Measurements from ENCODE around the gene TBC1D7. TPM values are rescaled to one million over a fixed set of nuclear protein-coding genes. Genes with fewer than 3 reads are reported as not detected.

The TBC1D7 gene
- total RNA-seq, 1 donor from 2014 or later: 40.2 TPM

DNA sequence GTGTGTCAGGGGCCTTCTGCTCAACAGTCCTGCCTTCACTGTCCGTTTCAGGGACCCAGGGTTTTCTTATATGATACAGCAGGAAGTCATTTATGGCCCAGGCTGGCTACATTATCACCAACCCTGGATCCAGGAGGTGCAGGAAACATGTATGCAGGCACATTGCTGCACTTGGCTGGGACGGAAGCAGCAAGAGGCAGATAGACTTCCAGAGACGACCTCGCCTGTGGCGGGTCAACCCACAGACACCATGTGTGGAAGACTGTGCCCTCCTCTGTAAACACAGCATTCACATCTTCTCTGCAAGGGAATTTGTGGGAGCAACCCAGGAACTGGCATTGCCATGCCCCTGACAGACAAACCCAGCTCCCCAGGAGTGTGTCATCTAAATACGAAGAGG lies 43.7 kb downstream of the TBC1D7 start:
- Histone ChIP-seq H3K27me3 (ENCODE audit: low read depth) (no peaks in the 10 kb centered on the region), H3K4me3 (no peak overlapping the region), H3K4me1 (no peaks in the 10 kb centered on the region), H3K36me3 (peaks cover 82% of the 10 kb centered on the region), H3K27ac (replicated peaks) (no peak overlapping the region), H3K9me3 (replicated peaks) (peaks cover 17% of the 10 kb centered on the region)
- intact Hi-C loops (cut with micrococcal nuclease): no loop called here
- no peak for DNase-seq
- TF ChIP-seq, protein P1, sequence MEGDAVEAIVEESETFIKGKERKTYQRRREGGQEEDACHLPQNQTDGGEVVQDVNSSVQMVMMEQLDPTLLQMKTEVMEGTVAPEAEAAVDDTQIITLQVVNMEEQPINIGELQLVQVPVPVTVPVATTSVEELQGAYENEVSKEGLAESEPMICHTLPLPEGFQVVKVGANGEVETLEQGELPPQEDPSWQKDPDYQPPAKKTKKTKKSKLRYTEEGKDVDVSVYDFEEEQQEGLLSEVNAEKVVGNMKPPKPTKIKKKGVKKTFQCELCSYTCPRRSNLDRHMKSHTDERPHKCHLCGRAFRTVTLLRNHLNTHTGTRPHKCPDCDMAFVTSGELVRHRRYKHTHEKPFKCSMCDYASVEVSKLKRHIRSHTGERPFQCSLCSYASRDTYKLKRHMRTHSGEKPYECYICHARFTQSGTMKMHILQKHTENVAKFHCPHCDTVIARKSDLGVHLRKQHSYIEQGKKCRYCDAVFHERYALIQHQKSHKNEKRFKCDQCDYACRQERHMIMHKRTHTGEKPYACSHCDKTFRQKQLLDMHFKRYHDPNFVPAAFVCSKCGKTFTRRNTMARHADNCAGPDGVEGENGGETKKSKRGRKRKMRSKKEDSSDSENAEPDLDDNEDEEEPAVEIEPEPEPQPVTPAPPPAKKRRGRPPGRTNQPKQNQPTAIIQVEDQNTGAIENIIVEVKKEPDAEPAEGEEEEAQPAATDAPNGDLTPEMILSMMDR (IDR thresholded peaks at IDR 0.05; ENCODE audit: borderline replicate concordance): no peak

- intact Hi-C loops (cut with micrococcal nuclease): no loop called here
- TF ChIP-seq, protein P1 (IDR thresholded peaks at IDR 0.05; ENCODE audit: borderline replicate concordance): no peak
- DNase-seq: no peak
- no peaks in the 10 kb centered on the region for H3K27me3 ChIP-seq (ENCODE audit: low read depth)
- H3K36me3 ChIP-seq: peaks cover 70% of the 10 kb centered on the region
- H3K9me3 ChIP-seq (replicated peaks): peaks cover 17% of the 10 kb centered on the region
- H3K27ac ChIP-seq (replicated peaks): no peak overlapping the region
- no peak overlapping the region for H3K4me3 ChIP-seq
- H3K4me1 ChIP-seq: peaks cover 5% of the 10 kb centered on the region
Observed at GRCh38 chr6:13283331-13283730, 45.0 kb downstream of the TBC1D7 start.

DNA sequence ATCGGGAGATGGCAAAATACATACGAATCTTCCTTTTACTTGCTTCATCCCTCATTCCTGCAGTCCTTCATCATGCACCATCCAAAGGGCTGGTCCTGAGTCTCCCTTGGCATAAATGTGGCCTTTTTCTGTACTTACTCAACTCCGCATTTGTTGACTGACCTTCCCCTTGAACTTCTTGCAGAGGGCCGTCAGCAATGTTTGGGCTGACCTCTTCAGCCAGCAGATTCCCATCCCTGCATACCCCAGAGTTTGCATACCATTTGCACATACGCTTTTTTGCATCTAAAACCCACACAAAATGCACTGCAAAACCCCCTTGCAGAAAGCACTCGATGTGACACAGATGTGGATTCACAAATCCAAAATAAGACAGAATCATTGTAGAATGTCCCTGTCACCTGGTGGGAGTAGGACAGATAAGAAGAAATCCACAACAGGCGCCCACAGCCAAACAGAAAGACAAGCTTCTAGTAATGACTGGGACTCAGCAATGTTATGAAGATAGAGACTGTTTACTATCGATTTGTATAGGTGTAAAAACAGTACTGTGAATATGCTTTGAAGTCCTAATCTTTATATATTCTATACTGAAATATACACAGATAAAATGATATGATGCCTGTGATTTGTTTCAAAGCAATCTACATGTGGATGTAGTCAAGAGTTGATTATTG lies 45.8 kb downstream of the TBC1D7 start:
- intact Hi-C loops (cut with micrococcal nuclease): no loop called here
- peaks cover 70% of the 10 kb centered on the region for H3K36me3 ChIP-seq
- peaks cover 13% of the 10 kb centered on the region for H3K9me3 ChIP-seq (replicated peaks)
- no peak overlapping the region for H3K4me3 ChIP-seq
- DNase-seq: no peak
- TF ChIP-seq, protein P1 (IDR thresholded peaks at IDR 0.05; ENCODE audit: borderline replicate concordance): no peak
- H3K27me3 ChIP-seq (ENCODE audit: low read depth): no peaks in the 10 kb centered on the region
- no peak overlapping the region for H3K27ac ChIP-seq (replicated peaks)
- H3K4me1 ChIP-seq: peaks cover 5% of the 10 kb centered on the region

- Histone ChIP-seq H3K4me1 (peaks cover 5% of the 10 kb centered on the region), H3K27me3 (ENCODE audit: low read depth) (no peaks in the 10 kb centered on the region), H3K27ac (replicated peaks) (no peak overlapping the region), H3K36me3 (peaks cover 66% of the 10 kb centered on the region), H3K9me3 (replicated peaks) (peaks cover 5% of the 10 kb centered on the region), H3K4me3 (no peak overlapping the region)
- intact Hi-C loops (cut with micrococcal nuclease): no loop called here
- no peak for DNase-seq
- TF ChIP-seq, protein P1 (IDR thresholded peaks at IDR 0.05; ENCODE audit: borderline replicate concordance): no peak
Observed at GRCh38 chr6:13281686-13282085, 46.7 kb downstream of the TBC1D7 start.

DNA sequence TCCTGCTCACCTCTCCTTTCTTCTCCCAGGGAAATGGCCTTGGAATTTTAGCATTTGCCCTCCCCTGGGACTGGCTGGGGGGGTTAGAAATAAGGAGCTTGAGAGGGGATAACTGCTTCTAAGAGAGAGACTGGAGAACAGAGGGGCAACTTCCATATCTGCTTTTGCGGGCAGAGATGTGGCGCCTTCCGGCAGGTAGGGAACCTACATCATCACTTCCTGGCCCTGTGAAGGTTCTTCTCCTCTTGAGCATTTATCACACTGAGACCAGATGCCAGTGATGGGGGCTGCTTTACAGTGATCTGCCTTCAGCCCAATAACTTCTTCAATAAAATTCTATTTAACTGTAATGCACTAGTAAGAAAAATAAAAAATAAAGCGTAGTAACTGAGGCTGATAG lies 48.1 kb downstream of the TBC1D7 start:
- Histone ChIP-seq H3K27me3 (ENCODE audit: low read depth) (no peaks in the 10 kb centered on the region), H3K36me3 (peaks cover 52% of the 10 kb centered on the region), H3K27ac (replicated peaks) (no peak overlapping the region), H3K4me3 (no peak overlapping the region), H3K4me1 (peaks cover 5% of the 10 kb centered on the region), H3K9me3 (replicated peaks) (no peaks in the 10 kb centered on the region)
- no peak for DNase-seq
- intact Hi-C loops (cut with micrococcal nuclease): no loop called here
- TF ChIP-seq, protein P1 (IDR thresholded peaks at IDR 0.05; ENCODE audit: borderline replicate concordance): no peak
